H9 (cell line): ENCODE data around the gene HIGD2B. TPM values are rescaled to one million over a fixed set of nuclear protein-coding genes. Genes with fewer than 3 reads are reported as not detected.
"Not testable (repeated sequence)": the region's sequence is repeated elsewhere in the genome, so short reads cannot be mapped to it uniquely, and the experiment has no call there.

ENCODE experiments used
- DNase-seq: peaks from one replicate; pipeline ENCODE4 v3.0.0-alpha.2; 2017
- H2AFZ ChIP-seq: one replicate; pipeline ENCODE4 v1.6.1; 2013; ENCODE audit warnings: mild to moderate bottlenecking, low read length, control low read depth, moderate library complexity
- H2AK5ac ChIP-seq: 2 replicates; pipeline ENCODE4 v1.6.1; 2013; ENCODE audit warnings: low read length, control low read depth, mixed read lengths; ENCODE audit not compliant: insufficient read length
- H2BK120ac ChIP-seq: one replicate; pipeline ENCODE4 v1.6.1; 2013; ENCODE audit warnings: low read depth, mild to moderate bottlenecking, low read length, control low read depth, inconsistent platforms; ENCODE audit not compliant: poor library complexity, severe bottlenecking
- H2BK12ac ChIP-seq: 2 replicates; pipeline ENCODE4 v1.6.1; 2013; ENCODE audit warnings: low read length, control low read depth, mixed read lengths, low read depth; ENCODE audit not compliant: insufficient read length
- H2BK15ac ChIP-seq: 2 replicates; pipeline ENCODE4 v1.6.1; 2013; ENCODE audit warnings: low read depth, low read length, control low read depth
- H2BK20ac ChIP-seq: one replicate; pipeline ENCODE4 v1.6.1; 2013; ENCODE audit warnings: low read depth, mild to moderate bottlenecking, low read length, control low read depth, inconsistent platforms; ENCODE audit not compliant: poor library complexity, severe bottlenecking
- H2BK5ac ChIP-seq: 2 replicates; pipeline ENCODE4 v1.6.1; 2013; ENCODE audit warnings: low read length, control low read depth, mixed read lengths; ENCODE audit not compliant: insufficient read length
- H3K14ac ChIP-seq: 2 replicates; pipeline ENCODE4 v1.6.1; 2013; ENCODE audit warnings: low read length, control low read depth; ENCODE audit not compliant: insufficient read depth
- H3K18ac ChIP-seq: 2 replicates; pipeline ENCODE4 v1.6.1; 2013; ENCODE audit warnings: low read depth, mild to moderate bottlenecking, mixed read lengths, low read length, control low read depth; ENCODE audit not compliant: insufficient read length
- H3K23ac ChIP-seq: 2 replicates; pipeline ENCODE4 v1.6.1; 2013; ENCODE audit warnings: low read length, control low read depth, mixed read lengths, low read depth; ENCODE audit not compliant: insufficient read length
- H3K23me2 ChIP-seq: 2 replicates; pipeline ENCODE4 v1.6.1; 2013; ENCODE audit warnings: low read depth, mild to moderate bottlenecking, mixed read lengths, low read length, control low read depth; ENCODE audit not compliant: insufficient read length, poor library complexity, severe bottlenecking
- H3K27ac ChIP-seq: 2 replicates; pipeline ENCODE4 v1.5.1; 2013; ENCODE audit warnings: low read length, control low read depth, mixed read lengths, low read depth; ENCODE audit not compliant: insufficient read length
- H3K27me3 ChIP-seq: 2 replicates; pipeline ENCODE4 v1.6.1; 2013; ENCODE audit warnings: low read length, control low read depth, inconsistent platforms; ENCODE audit not compliant: insufficient read depth
- H3K4ac ChIP-seq: 2 replicates; pipeline ENCODE4 v1.6.1; 2013; ENCODE audit warnings: low read depth, mild to moderate bottlenecking, control low read depth, inconsistent platforms, low read length, moderate library complexity
- H3K4me1 ChIP-seq: 2 replicates; pipeline ENCODE4 v1.6.1; 2013; ENCODE audit warnings: low read length, control low read depth, inconsistent platforms; ENCODE audit not compliant: insufficient read depth
- H3K4me2 ChIP-seq: 2 replicates; pipeline ENCODE4 v1.6.1; 2013; ENCODE audit warnings: low read length, control low read depth, mixed read lengths; ENCODE audit not compliant: insufficient read length, insufficient read depth
- H3K56ac ChIP-seq: 2 replicates; pipeline ENCODE4 v1.6.1; 2013; ENCODE audit warnings: low read depth, mild to moderate bottlenecking, mixed read lengths, low read length, control low read depth; ENCODE audit not compliant: insufficient read length
- H3K79me1 ChIP-seq: 2 replicates; pipeline ENCODE4 v1.6.1; 2013; ENCODE audit warnings: low read depth, mild to moderate bottlenecking, moderate library complexity, low read length, control low read depth, inconsistent platforms; ENCODE audit not compliant: insufficient read depth, poor library complexity, severe bottlenecking
- H3K79me2 ChIP-seq: 2 replicates; pipeline ENCODE4 v1.6.1; 2013; ENCODE audit warnings: low read length, control low read depth, inconsistent platforms; ENCODE audit not compliant: insufficient read depth
- H3K9ac ChIP-seq: 2 replicates; pipeline ENCODE4 v1.6.1; 2013; ENCODE audit warnings: low read length, control low read depth, mixed read lengths; ENCODE audit not compliant: insufficient read length; ENCODE audit errors: extremely low read depth
- H3K9me3 ChIP-seq: one replicate; pipeline ENCODE4 v1.6.1; 2013; ENCODE audit warnings: low read depth, low read length, inconsistent platforms; ENCODE audit not compliant: control insufficient read depth
- H3T11ph ChIP-seq: one replicate; pipeline ENCODE4 v1.6.1; 2013; ENCODE audit warnings: mild to moderate bottlenecking, low read length, control low read depth, inconsistent platforms
- H4K20me1 ChIP-seq: one replicate; pipeline ENCODE4 v1.6.1; 2013; ENCODE audit not compliant: control insufficient read depth, insufficient read length, insufficient read depth
- H4K5ac ChIP-seq: 2 replicates; pipeline ENCODE4 v1.6.1; 2013; ENCODE audit warnings: low read depth, mild to moderate bottlenecking, mixed read lengths, low read length, control low read depth; ENCODE audit not compliant: insufficient read length
- H4K8ac ChIP-seq: replicated peaks from 2 replicates; pipeline ENCODE4 v1.6.1; 2013; ENCODE audit warnings: low read length, control low read depth, mixed read lengths, low read depth; ENCODE audit not compliant: insufficient read length
- H4K91ac ChIP-seq: 2 replicates; pipeline ENCODE4 v1.6.1; 2013; ENCODE audit warnings: low read depth, mild to moderate bottlenecking, moderate library complexity, mixed read lengths, low read length, control low read depth; ENCODE audit not compliant: insufficient read length
- H3K27ac Mint-ChIP-seq, 3 experiments: 2 replicates in 2 of 3; 3 replicates in 1 of 3; pipeline ENCODE4 v1.8.0; 2020 to 2021; ENCODE audit warnings: mixed read lengths in 3 of 3, mild to moderate bottlenecking in 1 of 3, moderate library complexity in 1 of 3
- H3K27me3 Mint-ChIP-seq: 2 replicates; pipeline ENCODE4 v1.8.0; 2021; ENCODE audit warnings: low read depth, mild to moderate bottlenecking, moderate library complexity, mixed read lengths
- H3K36me3 Mint-ChIP-seq, 3 experiments: 2 replicates in 2 of 3; 3 replicates in 1 of 3; pipeline ENCODE4 v1.8.0; 2020 to 2021; ENCODE audit warnings: low read depth in 3 of 3, mixed read lengths in 3 of 3; ENCODE audit not compliant: insufficient read depth in 1 of 3
- H3K4me1 Mint-ChIP-seq, 2 experiments: 2 replicates each; pipeline ENCODE4 v1.8.0; 2020; ENCODE audit warnings: mixed read lengths in 2 of 2
- H3K4me3 Mint-ChIP-seq, 2 experiments: 2 replicates in 1 of 2; 3 replicates in 1 of 2; pipeline ENCODE4 v1.8.0; 2020 to 2021; ENCODE audit warnings: mild to moderate bottlenecking in 2 of 2, mixed read lengths in 2 of 2, moderate library complexity in 1 of 2
- H3K9me3 Mint-ChIP-seq, 2 experiments: 2 replicates in 1 of 2; 3 replicates in 1 of 2; pipeline ENCODE4 v1.8.0; 2020; ENCODE audit warnings: mild to moderate bottlenecking in 2 of 2, mixed read lengths in 2 of 2, moderate library complexity in 1 of 2
- WGBS: extraction: QIAGEN DNeasy Blood & Tissue Kit; methylation state at CpG from one replicate; pipeline ENCODE4 v1.1.7; 2013; ENCODE audit warnings: missing lambda C conversion rate, low lambda C conversion rate, mixed read lengths; ENCODE audit not compliant: insufficient read length; ENCODE audit errors: extremely low coverage; 5-methylcytosine and 5-hydroxymethylcytosine counted together
- total RNA-seq: library from RNA; stranded (reverse); gene quantifications from 2 replicates; pipeline ENCODE4 v1.2.1, GENCODE V29; 2021

Gene HIGD2B
- total RNA-seq, 1 experiment from 2014 or later = not detected

GRCh38 chr15:72665706-72666105 is 20.3 kb downstream of the HIGD2B start:
- H3K79me1 ChIP-seq, H3K14ac ChIP-seq, H3K4me1 ChIP-seq, H3K27me3 ChIP-seq, H3K4me3 Mint-ChIP-seq, H4K91ac ChIP-seq, H3K23me2 ChIP-seq, H2BK20ac ChIP-seq, H2AK5ac ChIP-seq, H3K23ac ChIP-seq, H3K27ac Mint-ChIP-seq, H3K9ac ChIP-seq, H2BK120ac ChIP-seq, H2BK12ac ChIP-seq, H3K56ac ChIP-seq, H2BK15ac ChIP-seq, H3K4me2 ChIP-seq, DNase-seq, H3K27me3 Mint-ChIP-seq, H3K9me3 ChIP-seq, H3K27ac ChIP-seq, H4K20me1 ChIP-seq, H3K4me1 Mint-ChIP-seq, H3T11ph ChIP-seq, H2BK5ac ChIP-seq, H4K5ac ChIP-seq, H2AFZ ChIP-seq, H3K18ac ChIP-seq, H4K8ac ChIP-seq, H3K79me2 ChIP-seq, H3K4ac ChIP-seq, H3K36me3 Mint-ChIP-seq, H3K9me3 Mint-ChIP-seq: not testable (repeated sequence)
- WGBS = no CpG with 5 or more reads among the region's 11 CpGs
